HG03571 (cell line): ENCODE data around the gene CACNG8.

ENCODE experiments used
- ATAC-seq: cut with Tn5 transposase; IDR thresholded peaks from one replicate; pipeline ENCODE4 v1.9.1; 2021; ENCODE audit not compliant: unreplicated experiment

Gene CACNG8

DNA sequence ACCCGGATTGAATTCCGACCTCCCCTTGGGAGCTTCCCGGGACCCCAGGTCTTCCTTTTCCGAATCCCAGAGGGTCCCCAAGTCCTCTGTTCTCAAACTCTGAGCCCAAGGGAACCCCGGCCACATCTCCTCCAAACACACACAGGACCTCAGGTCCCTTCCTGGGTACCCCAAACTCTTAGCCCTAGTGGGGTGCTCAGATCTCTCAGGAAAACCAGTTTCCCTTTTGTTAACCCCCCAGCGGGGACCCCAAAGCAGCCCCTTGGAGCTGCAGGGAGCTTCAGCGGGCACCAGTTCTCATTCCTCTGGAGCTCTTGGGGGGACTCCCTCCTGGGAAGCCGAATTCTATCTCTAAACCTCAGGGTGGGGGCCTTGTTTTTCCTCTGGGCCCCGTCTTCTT is 29.5 kb downstream of the CACNG8 start:
- no peak for ATAC-seq

DNA sequence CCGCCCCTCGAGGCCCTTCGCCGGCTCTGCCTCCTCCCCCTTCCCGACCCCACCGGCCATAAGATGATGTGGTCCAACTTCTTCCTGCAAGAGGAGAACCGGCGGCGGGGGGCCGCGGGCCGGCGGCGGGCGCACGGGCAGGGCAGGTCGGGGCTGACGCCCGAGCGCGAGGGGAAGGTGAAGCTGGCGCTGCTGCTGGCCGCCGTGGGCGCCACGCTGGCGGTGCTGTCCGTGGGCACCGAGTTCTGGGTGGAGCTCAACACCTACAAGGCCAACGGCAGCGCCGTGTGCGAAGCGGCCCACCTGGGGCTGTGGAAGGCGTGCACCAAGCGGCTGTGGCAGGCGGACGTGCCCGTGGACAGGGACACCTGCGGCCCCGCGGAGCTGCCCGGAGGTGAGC is 30.1 kb downstream of the CACNG8 start:
- ATAC-seq: no peak

DNA sequence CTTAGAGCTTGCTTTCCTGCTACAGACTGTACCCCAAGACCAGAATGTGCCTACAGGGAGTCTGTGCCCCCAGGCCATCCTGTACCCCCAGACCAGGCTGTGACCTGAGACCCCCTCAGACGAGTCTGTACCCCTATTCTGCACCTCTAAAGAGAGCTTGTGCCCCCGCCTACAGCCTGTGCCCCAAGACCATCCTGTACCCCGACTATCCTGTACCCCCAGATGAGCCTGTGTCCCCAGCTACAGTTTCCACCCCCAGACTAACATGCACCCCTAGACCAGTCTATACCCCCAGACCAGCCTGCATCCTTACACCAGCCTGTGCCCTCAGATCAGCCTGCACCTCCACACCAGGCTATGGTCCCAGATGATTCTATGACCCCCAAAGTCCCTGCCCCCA is 30.7 kb downstream of the CACNG8 start:
- ATAC-seq: no peak

DNA sequence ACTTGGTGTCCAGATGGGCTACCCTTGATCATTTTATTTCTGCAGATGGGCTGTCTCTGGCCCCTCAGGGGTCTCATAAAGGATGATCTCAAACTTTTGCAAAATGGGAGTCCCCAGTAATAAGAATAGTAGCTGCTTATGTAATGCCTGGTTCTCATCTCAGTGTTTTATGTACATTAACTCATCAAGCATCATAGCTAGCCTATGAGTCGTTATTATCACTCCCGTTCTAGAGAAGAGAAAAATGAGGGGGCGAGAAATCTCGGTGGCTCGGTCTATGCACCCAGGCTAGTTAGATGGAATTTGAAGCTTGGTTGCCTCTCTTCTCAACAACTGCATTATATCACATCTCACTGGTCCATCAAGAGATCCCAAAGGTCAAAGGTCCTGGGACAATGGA is 32.1 kb downstream of the CACNG8 start:
- no peak for ATAC-seq

DNA sequence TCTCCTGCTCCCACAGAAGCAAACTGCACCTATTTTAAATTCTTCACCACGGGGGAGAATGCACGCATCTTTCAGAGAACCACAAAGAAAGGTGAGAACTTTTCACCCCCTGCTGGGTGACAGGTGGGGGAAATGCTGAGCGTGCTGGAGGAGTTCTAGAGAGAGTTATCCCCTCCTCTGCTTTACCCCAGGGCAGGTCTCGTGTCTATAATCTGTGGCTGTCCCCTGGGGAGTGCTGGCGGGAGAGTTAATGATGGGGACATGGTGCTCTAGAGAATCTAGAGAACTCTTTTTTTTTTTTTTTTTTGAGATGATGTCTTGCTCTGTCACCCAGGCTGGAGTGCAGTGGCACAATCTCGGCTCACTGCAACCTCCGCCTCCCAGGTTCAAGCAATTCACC is 35.5 kb downstream of the CACNG8 start:
- ATAC-seq: no peak

DNA sequence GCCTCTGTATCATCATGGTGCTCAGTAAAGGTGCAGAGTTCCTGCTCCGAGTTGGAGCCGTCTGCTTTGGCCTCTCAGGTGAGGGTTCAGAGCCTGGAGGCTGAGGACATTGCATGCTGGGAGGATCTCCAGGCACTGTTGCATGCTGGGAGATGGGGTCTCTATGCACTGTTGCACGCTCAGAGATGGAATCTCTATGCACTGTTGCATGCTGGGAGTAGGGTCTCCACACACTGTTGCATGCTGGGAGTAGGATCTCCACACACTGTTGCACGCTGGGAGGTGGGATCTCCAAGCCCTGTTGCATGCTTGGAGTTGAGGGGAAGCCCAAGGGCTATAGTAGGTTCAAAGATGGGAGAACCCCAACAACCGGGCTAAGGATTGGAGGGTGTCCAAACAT is 37.0 kb downstream of the CACNG8 start:
- no peak for ATAC-seq

DNA sequence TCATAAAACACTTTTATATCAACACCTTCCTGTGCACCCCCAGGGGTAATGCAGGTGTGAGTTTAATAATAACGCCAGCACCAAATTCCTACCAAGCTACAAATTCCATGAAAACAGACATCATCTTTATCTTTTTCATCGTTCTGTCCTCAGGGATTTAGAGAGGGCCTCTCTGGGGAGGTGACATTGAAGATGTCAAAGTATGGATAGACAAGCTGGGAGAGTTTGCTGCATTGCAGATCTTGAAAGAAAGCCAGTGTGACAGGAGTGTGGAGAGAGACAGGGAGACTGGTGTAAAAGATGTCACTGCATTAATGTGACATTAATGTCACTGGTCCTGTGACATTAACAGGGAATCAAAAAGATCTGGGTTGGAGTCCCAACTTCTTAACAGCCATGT is 38.8 kb downstream of the CACNG8 start:
- no peak for ATAC-seq

DNA sequence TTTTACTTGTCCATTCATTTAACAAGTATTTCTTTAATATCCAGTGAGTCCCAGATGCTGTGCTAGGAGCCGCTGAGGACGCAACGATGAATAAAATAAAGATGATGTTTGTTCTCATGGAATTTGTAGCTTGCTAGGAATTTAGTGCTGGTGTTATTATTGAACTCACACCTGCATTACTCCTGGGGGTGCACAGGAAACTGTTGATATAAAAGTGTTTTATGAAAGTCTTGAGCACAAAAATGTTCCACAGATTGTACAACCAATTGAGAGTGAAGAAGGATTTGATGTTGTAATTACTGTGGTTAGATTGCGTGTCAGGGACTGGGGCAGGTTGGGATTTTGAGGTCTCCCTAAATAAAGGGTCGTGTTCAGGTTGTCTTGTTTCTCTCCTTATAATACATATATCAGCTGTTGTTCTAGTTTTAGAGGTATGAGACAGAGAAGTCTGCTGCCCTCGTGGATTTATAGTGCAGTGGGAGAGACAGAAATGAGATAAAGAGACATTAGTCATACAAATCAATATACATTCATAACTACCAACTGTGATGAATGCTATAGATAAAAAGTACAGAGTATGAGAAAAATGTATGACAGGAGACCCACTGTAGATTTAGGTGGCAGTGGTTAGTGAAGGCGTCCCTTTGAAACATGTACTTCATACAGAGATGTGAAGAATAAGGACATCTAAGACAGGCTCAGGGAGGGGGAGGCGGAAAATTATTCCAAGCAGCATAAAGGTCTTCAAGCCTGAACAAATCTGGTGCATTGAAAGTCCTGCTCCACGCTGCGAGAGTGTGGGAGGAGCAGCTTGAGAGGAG is 40.0 kb downstream of the CACNG8 start:
- ATAC-seq: no peak

DNA sequence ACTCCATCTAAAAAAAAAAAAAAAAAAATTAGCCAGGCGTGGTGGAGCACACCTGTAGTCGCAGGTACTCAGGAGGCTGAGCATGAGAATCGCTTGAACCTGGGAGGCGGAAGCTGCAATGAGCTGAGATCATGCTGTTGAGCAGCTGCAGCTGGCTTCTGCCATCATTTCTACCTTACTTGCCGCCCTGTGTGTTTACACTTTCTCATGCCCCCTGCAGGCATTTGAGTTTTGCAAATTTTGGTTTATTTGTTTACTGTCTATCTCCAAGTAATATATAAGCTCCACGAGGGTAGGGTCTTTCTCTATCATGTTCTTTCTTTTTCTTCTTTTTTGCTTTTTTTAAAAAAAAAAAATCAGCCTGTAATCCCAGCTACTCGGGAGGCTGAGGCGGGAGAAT is 46.7 kb downstream of the CACNG8 start:
- ATAC-seq: no peak

DNA sequence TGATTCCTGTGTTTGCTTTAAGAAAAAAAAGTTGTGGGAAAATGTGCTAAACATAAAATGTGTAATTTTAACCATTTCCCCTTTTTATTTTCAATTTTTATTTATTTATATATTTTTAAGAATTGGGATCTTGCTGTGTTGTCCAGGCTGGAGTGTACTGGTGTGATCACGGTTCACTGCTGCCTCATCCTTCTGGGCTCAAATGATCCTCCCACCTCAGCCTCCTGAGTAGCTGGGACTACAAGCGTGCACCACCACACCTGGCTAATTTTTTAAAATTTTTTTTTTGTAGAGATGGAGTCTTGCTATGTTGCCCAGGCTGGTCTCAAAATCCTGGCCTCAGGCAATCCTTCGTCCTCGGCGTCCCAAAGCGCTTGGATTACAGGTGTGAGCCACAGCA is 47.7 kb downstream of the CACNG8 start:
- no peak for ATAC-seq

DNA sequence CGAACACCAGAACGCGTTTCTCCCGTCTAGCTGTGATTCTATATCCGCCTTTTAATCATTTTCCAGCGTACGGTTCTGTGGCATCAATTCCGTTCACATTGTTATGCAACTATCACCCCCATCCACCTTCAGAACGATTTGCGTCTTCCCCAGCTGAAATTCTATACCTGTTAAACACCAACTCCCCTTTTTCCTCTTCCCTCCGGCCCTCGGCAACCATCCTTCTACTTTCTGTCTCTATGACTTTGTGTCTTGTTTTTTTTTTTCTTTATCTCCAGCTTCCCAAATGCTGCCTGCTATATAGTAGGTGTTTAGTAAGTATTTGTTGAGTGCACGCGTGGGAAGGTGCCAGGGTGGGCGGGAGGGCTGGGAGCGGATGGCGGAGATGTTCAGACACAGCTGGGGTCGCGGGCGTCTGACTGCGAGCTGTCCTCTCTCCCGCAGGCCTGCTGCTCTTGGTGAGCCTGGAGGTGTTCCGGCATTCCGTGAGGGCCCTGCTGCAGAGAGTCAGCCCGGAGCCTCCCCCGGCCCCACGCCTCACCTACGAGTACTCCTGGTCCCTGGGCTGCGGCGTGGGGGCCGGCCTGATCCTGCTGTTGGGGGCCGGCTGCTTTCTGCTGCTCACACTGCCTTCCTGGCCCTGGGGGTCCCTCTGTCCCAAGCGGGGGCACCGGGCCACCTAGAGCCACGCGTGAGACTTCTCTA is 48.9 kb downstream of the CACNG8 start:
- ATAC-seq: no peak

DNA sequence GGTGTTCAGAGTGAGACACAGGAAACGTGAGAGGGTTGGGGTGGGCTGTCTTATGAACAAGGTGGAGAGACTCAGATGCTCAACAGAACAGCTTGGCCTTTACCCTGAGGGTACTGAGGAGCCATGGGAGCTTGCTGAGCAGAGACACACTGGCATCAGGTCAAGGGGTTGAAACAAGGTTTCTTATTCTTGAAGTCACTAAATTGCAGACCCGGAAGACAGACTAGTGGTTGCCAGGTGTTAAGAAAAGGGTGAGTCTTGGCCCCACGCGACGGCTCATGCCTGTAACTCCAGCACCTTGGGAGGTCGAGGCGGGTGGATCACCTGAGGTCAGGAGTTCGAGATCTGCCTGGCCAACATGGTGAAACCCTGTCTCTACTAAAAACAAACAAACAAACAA is 51.1 kb downstream of the CACNG8 start:
- ATAC-seq: no peak

DNA sequence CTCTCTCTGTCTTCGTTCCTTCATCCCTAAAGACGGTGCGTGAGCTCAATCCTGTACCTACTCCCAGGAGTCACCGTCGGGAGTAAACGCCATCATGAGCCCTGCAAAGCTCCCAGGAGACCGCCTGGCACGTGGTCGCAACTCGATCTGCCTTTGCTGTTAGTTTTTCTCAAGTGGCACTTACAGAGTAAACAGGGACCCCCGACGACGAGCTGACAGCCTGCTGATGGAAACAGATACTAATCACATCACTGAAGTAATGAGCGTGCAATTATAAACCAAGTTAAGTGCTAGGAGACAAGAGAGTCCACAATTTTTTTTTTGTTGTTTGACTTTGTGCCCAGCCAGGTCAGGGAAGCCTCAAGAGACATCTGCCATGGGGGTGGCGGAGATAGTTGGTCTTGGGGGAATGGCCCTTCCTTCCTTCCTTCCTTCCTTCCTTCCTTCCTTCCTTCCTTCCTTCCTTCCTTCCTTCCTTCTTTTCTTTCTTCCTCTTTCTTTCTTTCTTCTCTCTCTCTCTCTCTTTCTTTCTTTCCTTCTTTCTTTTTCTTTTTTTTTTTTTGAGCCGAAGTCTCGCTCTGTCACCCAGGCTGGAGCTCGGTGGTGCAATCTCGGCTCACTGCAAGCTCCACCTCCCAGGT is 52.3 kb downstream of the CACNG8 start:
- ATAC-seq: no peak

DNA sequence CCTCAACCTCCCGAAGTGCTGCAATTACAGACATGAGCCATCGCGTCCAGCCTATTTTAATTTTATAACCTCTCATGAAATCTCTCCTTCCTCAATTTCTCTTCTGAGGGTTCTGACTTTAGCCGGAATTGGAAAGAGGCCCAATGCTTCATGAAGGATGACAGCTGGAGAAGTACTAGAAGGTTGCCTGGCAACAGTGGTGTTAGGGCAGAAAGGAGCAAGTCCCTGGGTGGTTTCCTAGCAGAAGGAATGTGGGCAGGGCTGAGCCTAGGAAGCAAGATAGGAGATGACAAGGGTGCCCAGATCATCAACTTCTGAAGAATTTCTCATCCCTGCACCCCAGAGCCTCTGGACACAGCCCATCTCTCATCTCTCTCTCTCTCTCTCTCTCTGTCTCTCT is 54.5 kb downstream of the CACNG8 start:
- ATAC-seq: no peak

DNA sequence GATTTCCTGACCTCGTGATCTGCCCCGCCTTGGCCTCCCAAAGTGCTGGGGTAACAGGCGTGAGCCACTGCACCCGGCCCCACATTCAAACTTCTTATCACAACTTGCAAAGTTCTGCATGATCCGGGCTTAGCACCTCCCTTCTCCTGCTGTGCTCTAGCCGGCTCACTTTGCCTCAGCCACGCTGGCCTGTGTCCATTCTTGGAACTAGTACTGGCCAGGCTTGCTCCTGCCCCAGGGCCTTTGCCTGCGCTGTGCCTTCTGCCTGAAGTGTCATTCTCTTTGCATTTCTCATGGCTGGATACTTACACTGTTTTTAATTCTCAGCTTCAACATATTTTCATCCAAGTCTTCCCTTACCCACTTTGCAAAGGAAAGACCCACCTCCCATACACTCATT is 58.6 kb downstream of the CACNG8 start:
- ATAC-seq: no peak

DNA sequence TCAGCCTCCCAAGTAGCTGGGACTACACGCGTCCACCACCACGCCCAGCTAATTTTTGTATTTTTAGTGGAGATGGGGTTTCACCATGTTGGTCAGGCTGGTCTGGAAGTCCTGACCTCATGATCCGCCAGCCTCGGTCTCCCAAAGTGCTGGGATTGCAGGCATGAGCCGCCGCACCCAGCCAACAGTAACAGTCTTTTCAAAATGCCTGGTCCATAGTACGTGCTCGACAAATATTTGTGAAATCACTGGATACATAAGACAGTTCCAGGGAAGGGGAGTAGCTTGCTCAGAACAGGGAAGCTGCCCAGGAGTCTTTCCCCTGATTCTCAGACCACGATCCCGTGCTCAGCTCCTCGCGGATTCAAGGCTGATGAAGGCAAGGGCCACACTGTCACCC is 59.2 kb downstream of the CACNG8 start:
- ATAC-seq: no peak

DNA sequence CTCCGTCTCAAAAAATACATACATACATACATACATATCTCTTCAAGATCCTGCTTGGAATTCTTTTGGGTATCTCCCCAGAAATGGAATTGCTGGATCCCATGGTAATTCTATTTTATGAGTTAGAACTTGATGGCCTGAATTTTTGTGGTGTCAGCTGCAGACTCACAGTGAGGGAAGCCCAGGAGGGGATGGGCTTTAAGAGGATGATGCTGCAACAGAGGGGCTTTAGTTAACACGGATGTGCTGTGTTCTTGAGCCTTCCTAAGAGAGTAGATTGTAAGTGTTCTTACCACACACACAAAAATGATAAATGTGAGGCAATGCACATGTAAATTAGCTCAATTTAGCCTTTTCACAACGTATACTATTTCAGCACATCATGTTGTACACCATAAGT is 60.5 kb downstream of the CACNG8 start:
- no peak for ATAC-seq

DNA sequence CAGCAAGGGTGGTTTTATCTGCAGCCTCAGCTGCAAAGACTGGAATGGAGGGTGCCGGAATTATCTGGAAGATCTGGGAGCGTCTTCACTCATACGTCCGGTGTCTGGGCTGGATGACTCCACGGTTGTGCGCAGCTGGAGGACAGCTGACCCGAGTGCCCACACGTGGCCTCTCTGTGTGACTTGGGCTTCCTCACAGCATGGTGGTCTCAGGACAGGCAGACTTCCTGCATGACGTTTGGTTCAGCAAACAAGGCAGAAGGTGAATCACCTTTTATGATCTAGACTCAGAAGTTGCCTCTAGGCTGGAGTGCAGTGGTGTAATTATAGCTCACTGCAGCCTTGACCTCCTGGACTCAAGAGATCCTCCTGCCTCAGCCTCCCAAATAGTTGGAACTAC is 61.9 kb downstream of the CACNG8 start:
- no peak for ATAC-seq

DNA sequence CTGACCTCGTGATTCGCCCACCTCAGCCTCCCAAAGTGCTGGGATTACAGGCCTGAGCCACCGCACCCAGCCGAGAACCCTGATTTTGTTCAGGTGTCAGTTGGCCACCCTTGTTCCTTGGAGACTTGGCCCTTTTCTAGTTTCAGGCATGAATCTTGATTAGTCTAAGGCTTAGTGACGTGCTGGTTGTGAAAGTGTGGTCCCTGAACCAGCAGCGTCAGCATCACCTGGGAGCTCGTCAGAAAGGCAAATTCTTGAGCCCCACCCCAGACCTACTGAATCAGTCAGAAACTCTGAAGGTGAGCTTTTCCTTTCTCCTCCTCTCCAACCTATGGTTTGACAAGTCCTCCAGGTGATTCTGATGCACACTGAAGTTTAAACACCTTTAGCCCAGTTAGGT is 63.9 kb downstream of the CACNG8 start:
- ATAC-seq: no peak

DNA sequence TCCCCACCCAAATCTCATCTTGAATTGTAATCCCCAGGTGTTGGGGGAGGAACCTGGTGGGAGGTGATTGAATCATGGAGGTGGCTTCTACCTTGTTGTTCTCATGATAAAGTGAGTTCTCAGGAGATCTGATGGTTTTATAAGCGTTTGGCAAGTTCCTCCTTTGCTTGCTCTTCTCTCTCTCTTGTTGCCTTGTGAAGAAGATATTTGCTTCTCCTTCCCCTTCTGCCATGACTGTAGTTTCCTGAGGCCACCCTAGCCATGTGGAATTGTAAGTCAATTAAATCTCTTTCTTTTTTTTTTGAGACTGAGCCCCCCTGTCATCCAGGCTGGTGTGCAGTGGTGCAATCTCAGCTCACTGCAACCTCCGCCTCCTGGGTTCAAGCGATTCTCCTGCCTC is 66.6 kb downstream of the CACNG8 start:
- no peak for ATAC-seq

DNA sequence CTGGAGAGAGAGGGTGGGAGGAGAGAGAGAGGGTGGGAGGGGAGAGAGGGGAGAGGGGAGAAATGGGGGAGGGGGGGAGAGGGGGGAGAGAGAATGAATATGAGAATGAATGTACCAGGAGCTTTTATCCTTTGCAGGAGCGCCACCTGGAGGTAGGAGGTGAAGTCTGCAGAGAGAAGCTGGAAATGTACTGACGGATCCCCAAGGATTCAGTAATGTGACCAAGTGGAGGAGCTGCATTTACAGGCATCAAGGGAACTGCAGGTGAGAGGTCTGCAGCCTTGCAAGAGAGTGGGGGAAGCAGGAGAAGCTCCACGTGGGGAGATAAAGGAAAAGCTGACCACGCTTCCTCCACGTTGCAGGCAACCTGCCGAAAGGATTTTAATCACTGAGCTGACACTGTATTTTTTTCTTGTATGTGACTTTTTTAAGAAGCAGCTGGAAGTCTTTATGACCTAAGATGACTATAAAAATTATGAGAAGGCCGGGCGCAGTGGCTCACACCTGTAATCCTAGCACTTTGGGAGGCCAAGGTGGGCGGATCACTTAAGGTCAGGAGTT is 67.3 kb downstream of the CACNG8 start:
- no peak for ATAC-seq
